ENCODE data around the gene PCK2. TPM values are rescaled to one million over a fixed set of nuclear protein-coding genes. Genes with fewer than 3 reads are reported as not detected.

PCK2 gene
- total and polyA plus RNA-seq, 12 donors, result 0.75 to 7.3 (median 2.6) TPM

DNA sequence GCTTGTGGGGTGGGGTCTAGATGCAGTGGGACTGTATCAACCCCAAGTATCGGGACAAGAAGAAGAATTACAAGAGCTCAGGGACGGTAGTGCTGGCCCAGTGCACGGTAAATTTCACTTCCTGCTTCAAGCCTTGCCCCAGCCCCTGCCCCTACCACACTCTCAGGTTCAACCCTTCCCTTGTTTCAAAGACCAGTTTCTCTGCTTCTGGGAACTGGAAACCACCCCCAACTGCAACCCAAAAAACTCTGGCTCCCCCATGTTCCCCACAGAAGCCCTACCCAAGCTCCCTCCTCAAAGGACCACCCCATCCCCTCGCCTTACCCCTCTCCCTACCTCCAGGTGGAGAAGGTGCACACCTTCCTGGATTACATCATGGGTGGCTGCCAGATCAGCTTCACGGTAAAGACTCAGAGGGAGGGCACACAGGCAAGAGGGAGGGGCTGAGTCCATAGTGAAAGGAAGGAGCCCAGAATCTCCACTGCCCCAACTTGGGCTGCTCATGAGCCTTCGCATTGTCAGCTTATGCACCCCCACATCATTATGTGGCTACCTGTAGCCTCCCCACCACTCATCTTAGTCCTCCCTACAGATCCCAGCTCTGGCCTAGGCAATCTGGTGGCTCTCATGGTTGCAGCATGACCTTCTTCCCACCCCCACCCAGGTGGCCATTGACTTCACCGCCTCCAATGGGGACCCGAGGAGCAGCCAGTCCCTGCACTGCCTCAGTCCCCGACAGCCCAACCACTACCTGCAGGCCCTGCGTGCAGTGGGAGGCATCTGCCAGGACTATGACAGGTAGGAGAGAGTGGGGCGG is 18.4 kb upstream of the PCK2 start:
- no peaks in the 10 kb centered on the region for H3K36me3 ChIP-seq
- intact Hi-C loops (cut with DNase I), result no loop called here
- H3K4me1 ChIP-seq, result peaks cover 0 to 8% (median 0%) of the 10 kb centered on the region in 9 donors
- no peak for DNase-seq
- H3K9me3 ChIP-seq, result no peaks in the 10 kb centered on the region
- H3K27me3 ChIP-seq, result peaks cover 0 to 40% (median 18%) of the 10 kb centered on the region in 7 donors
- no peak for ATAC-seq
- H3K27ac ChIP-seq, result no peak overlapping the region
- H3K4me3 ChIP-seq, result no peak overlapping the region
- TF ChIP-seq, protein P1, sequence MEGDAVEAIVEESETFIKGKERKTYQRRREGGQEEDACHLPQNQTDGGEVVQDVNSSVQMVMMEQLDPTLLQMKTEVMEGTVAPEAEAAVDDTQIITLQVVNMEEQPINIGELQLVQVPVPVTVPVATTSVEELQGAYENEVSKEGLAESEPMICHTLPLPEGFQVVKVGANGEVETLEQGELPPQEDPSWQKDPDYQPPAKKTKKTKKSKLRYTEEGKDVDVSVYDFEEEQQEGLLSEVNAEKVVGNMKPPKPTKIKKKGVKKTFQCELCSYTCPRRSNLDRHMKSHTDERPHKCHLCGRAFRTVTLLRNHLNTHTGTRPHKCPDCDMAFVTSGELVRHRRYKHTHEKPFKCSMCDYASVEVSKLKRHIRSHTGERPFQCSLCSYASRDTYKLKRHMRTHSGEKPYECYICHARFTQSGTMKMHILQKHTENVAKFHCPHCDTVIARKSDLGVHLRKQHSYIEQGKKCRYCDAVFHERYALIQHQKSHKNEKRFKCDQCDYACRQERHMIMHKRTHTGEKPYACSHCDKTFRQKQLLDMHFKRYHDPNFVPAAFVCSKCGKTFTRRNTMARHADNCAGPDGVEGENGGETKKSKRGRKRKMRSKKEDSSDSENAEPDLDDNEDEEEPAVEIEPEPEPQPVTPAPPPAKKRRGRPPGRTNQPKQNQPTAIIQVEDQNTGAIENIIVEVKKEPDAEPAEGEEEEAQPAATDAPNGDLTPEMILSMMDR (IDR thresholded peaks at IDR 0.05), result no peak
- 73 to 74% methylated on average over 11 of the region's 11 CpGs for WGBS, 2 donors

GRCh38 chr14:24076302-24076601 is 17.9 kb upstream of the PCK2 start:
- no peaks in the 10 kb centered on the region for H3K36me3 ChIP-seq
- ATAC-seq (no peak), DNase-seq (no peak)
- H3K4me1 ChIP-seq, result peaks cover 0 to 8% (median under 1%) of the 10 kb centered on the region in 9 donors
- H3K27me3 ChIP-seq, result peaks cover 0 to 37% (median 18%) of the 10 kb centered on the region in 7 donors
- intact Hi-C loops (cut with DNase I), result no loop called here
- no peak overlapping the region for H3K4me3 ChIP-seq
- TF ChIP-seq, protein P1 (IDR thresholded peaks at IDR 0.05), result no peak
- H3K27ac ChIP-seq, result no peak overlapping the region
- 81 to 86% methylated on average over 10 of the region's 10 CpGs for WGBS, 2 donors
- H3K9me3 ChIP-seq, result no peaks in the 10 kb centered on the region

GRCh38 chr14:24077086-24077485 is 17.0 kb upstream of the PCK2 start:
- 88 to 91% methylated on average over 23 of the region's 23 CpGs for WGBS, 2 donors
- DNase-seq, result no peak
- no peak for ATAC-seq
- Histone ChIP-seq H3K36me3 (no peaks in the 10 kb centered on the region), H3K4me3 (no peak overlapping the region), H3K4me1 (peaks cover 0 to 12% (median 6%) of the 10 kb centered on the region in 9 donors), H3K9me3 (no peaks in the 10 kb centered on the region), H3K27me3 (peaks cover 0 to 29% (median 18%) of the 10 kb centered on the region in 7 donors), H3K27ac (no peak overlapping the region)
- TF ChIP-seq, protein P1 (IDR thresholded peaks at IDR 0.05), result no peak
- intact Hi-C loops (cut with DNase I), result no loop called here

DNA sequence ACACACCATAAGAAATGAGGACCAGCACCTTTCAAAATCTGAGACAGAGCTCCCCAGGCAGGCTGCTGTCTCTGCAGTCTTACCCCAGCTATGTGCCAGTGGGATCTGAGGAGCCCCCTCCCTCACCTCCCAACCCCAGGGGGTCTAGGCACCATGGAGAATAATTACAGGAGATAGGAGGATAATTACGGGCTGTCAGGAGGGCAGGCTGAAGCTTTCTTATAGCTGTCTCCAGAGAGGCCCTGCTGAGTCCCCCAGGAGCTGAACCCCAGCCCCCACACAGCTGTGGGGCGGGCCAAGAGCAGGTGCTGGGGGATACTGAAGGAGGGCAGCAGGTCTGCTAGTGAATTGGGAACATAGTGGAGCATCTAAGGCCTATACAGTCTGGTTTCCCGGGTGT is 16.0 kb upstream of the PCK2 start:
- no peak for DNase-seq
- H3K27me3 ChIP-seq, result peaks cover 0 to 39% (median 15%) of the 10 kb centered on the region in 7 donors
- H3K4me1 ChIP-seq, result peaks cover 0 to 12% (median 6%) of the 10 kb centered on the region in 9 donors
- ATAC-seq, result no peak
- no peak overlapping the region for H3K27ac ChIP-seq
- H3K9me3 ChIP-seq, result no peaks in the 10 kb centered on the region
- TF ChIP-seq, protein P1 (IDR thresholded peaks at IDR 0.05), result no peak
- WGBS, 2 donors, result 72 to 77% methylated on average over 3 of the region's 3 CpGs
- no peak overlapping the region for H3K4me3 ChIP-seq
- no peaks in the 10 kb centered on the region for H3K36me3 ChIP-seq
- intact Hi-C loops (cut with DNase I), result no loop called here
